ENCODE measurements around the gene TSPAN18.

Gene TSPAN18

GRCh38 chr11:44760477-44760872 is 33.7 kb downstream of the TSPAN18 start:
- Histone ChIP-seq H3K27me3 (ENCODE audit: insufficient read depth, low read length, poor library complexity, severe bottlenecking) (no peaks in the 10 kb centered on the region), H3K9me2 (replicated peaks; ENCODE audit: low read depth, low read length) (no peaks in the 10 kb centered on the region), H3K4me1 (ENCODE audit: insufficient read depth, low read length, poor library complexity, severe bottlenecking) (no peaks in the 10 kb centered on the region), H3K4me3 (ENCODE audit: low read length, poor library complexity, severe bottlenecking) (no peak overlapping the region), H3K36me3 (ENCODE audit: insufficient read depth, low read length) (no peaks in the 10 kb centered on the region), H3K79me2 (ENCODE audit: insufficient read depth, low read length) (no peaks in the 10 kb centered on the region), H4K20me1 (ENCODE audit: insufficient read depth, low read length, poor library complexity, severe bottlenecking) (no peaks in the 10 kb centered on the region), H3K9me3 (ENCODE audit: insufficient read depth, low read depth, low read length) (no peaks in the 10 kb centered on the region), H3F3A (ENCODE audit: low read depth) (no peaks in the 10 kb centered on the region), H2AFZ (ENCODE audit: low read length) (no peak overlapping the region), H3K4me2 (ENCODE audit: low read depth, low read length, poor library complexity, severe bottlenecking) (no peak overlapping the region), H3K9ac (ENCODE audit: low read depth, low read length, poor library complexity, severe bottlenecking) (no peak overlapping the region)
- TF ChIP-seq CTCF (conservative IDR thresholded peaks at IDR 0.05; ENCODE audit: low read length): no peak
- TF ChIP-seq EZH2phosphoT487 (IDR thresholded peaks at IDR 0.05; ENCODE audit: borderline replicate concordance): no peak

GRCh38 chr11:44760917-44761550 is 34.3 kb downstream of the TSPAN18 start:
- Histone ChIP-seq H3K4me1 (ENCODE audit: insufficient read depth, low read length, poor library complexity, severe bottlenecking) (peaks cover under 1% of the 10 kb centered on the region), H3K9me2 (replicated peaks; ENCODE audit: low read depth, low read length) (no peaks in the 10 kb centered on the region), H4K20me1 (ENCODE audit: insufficient read depth, low read length, poor library complexity, severe bottlenecking) (no peaks in the 10 kb centered on the region), H3F3A (ENCODE audit: low read depth) (no peaks in the 10 kb centered on the region), H3K9me3 (ENCODE audit: insufficient read depth, low read depth, low read length) (no peaks in the 10 kb centered on the region), H3K79me2 (ENCODE audit: insufficient read depth, low read length) (no peaks in the 10 kb centered on the region), H3K36me3 (ENCODE audit: insufficient read depth, low read length) (no peaks in the 10 kb centered on the region), H3K9ac (ENCODE audit: low read depth, low read length, poor library complexity, severe bottlenecking) (no peak overlapping the region), H3K27me3 (ENCODE audit: insufficient read depth, low read length, poor library complexity, severe bottlenecking) (no peaks in the 10 kb centered on the region), H3K4me2 (ENCODE audit: low read depth, low read length, poor library complexity, severe bottlenecking) (no peak overlapping the region), H3K4me3 (ENCODE audit: low read length, poor library complexity, severe bottlenecking) (no peak overlapping the region), H2AFZ (ENCODE audit: low read length) (no peak overlapping the region)
- TF ChIP-seq CTCF (conservative IDR thresholded peaks at IDR 0.05; ENCODE audit: low read length): no peak
- no peak for TF ChIP-seq EZH2phosphoT487 (IDR thresholded peaks at IDR 0.05; ENCODE audit: borderline replicate concordance)

GRCh38 chr11:44761551-44761961 is 34.8 kb downstream of the TSPAN18 start:
- H3F3A ChIP-seq (ENCODE audit: low read depth): no peaks in the 10 kb centered on the region
- H3K27me3 ChIP-seq (ENCODE audit: insufficient read depth, low read length, poor library complexity, severe bottlenecking): no peaks in the 10 kb centered on the region
- no peaks in the 10 kb centered on the region for H4K20me1 ChIP-seq (ENCODE audit: insufficient read depth, low read length, poor library complexity, severe bottlenecking)
- H3K9me2 ChIP-seq (replicated peaks; ENCODE audit: low read depth, low read length): no peaks in the 10 kb centered on the region
- no peak for TF ChIP-seq CTCF (conservative IDR thresholded peaks at IDR 0.05; ENCODE audit: low read length)
- TF ChIP-seq EZH2phosphoT487 (IDR thresholded peaks at IDR 0.05; ENCODE audit: borderline replicate concordance): no peak
- H3K9ac ChIP-seq (ENCODE audit: low read depth, low read length, poor library complexity, severe bottlenecking): no peak overlapping the region
- H3K4me2 ChIP-seq (ENCODE audit: low read depth, low read length, poor library complexity, severe bottlenecking): no peak overlapping the region
- H3K4me1 ChIP-seq (ENCODE audit: insufficient read depth, low read length, poor library complexity, severe bottlenecking): peaks cover 6% of the 10 kb centered on the region
- no peaks in the 10 kb centered on the region for H3K9me3 ChIP-seq (ENCODE audit: insufficient read depth, low read depth, low read length)
- H3K79me2 ChIP-seq (ENCODE audit: insufficient read depth, low read length): no peaks in the 10 kb centered on the region
- H3K4me3 ChIP-seq (ENCODE audit: low read length, poor library complexity, severe bottlenecking): no peak overlapping the region
- H3K36me3 ChIP-seq (ENCODE audit: insufficient read depth, low read length): no peaks in the 10 kb centered on the region
- no peak overlapping the region for H2AFZ ChIP-seq (ENCODE audit: low read length)
